ENCODE measurements around the gene RNF10.

- TF ChIP-seq CTCF (IDR thresholded peaks at IDR 0.05) = peak; percentile 16 to 60 (median 44)
- no peak for TF ChIP-seq POLR2A (IDR thresholded peaks at IDR 0.05)
Observed at GRCh38 chr12:120584343-120585149, 50.4 kb downstream of the RNF10 start.

All from heart left ventricle (tissue), 13 donors.